K562 (cell line): ENCODE data around the gene GULP1. TPM values are rescaled to one million over a fixed set of nuclear protein-coding genes. Genes with fewer than 3 reads are reported as not detected.
"Not testable (repeated sequence)": the region's sequence is repeated elsewhere in the genome, so short reads cannot be mapped to it uniquely, and the experiment has no call there.

Source experiments
- ATAC-seq: fragments of 200-7000 bp; cut with Tn5 transposase; 3 replicates; pipeline ENCODE4 v1.9.1; 2020; ENCODE audit warnings: moderate library complexity
- BruUV-seq: library from RNA; stranded (reverse); fragments of 400-500 nt; replicated peaks from 2 replicates; lab custom pipeline; 2021; lab: Mats Ljungman, UMichigan
- CTCF ChIA-PET: fragments of 300-600 bp; formaldehyde crosslinking; extraction: SDS; loops from one replicate; lab custom pipeline; 2021; ENCODE audit warnings: low intra/inter-chr PET ratio; lab: Yijun Ruan, JAX
- POLR2A ChIA-PET: fragments of 300-600, 350-650 bp; sonication (Branson Sonifier 250); formaldehyde crosslinking; extraction: SDS; loops from one replicate; lab custom pipeline; 2021; ENCODE audit warnings: antibody characterized with exemption, inconsistent platforms; lab: Yijun Ruan, JAX
- DNase-seq, 4 experiments: peaks; one replicate each; pipeline versions ENCODE4 v3.0.0 to v3.0.0-alpha.2; 2011 to 2018; ENCODE audit warnings: low spot score in 3 of 4, mixed read lengths in 3 of 4; ENCODE audit errors: extremely low read depth in 1 of 4
- FAIRE-seq: peaks from 2 replicates; lab custom pipeline; 2011; peaks lifted over from hg19 to GRCh38; lab: Jason Lieb, UNC
- H2AFZ ChIP-seq: 2 replicates; pipeline ENCODE4 v1.6.0; 2011; ENCODE audit warnings: low read depth, low read length, control low read depth, inconsistent platforms
- H3K27ac ChIP-seq: fragments of 200-600 bp; 3 replicates; pipeline ENCODE4 v1.8.0; 2011; ENCODE audit warnings: low read depth, mild to moderate bottlenecking, control low read depth, inconsistent platforms, low read length, moderate library complexity, mixed read lengths; ENCODE audit errors: extremely low read depth
- H3K27me3 ChIP-seq, 2 experiments: fragments of 300-600 bp in 1 of 2; 2 replicates in 1 of 2; 3 replicates in 1 of 2; pipeline versions ENCODE4 v1.6.0 to v1.8.0; 2011; ENCODE audit warnings: inconsistent platforms in 2 of 2, low read length in 2 of 2, mild to moderate bottlenecking in 1 of 2, mixed read lengths in 1 of 2, moderate library complexity in 1 of 2; ENCODE audit not compliant: control insufficient read depth in 2 of 2, insufficient read depth in 2 of 2
- H3K36me3 ChIP-seq: fragments of 300-600 bp; 3 replicates; pipeline ENCODE4 v1.8.0; 2011; ENCODE audit warnings: mild to moderate bottlenecking, low read length, inconsistent platforms; ENCODE audit not compliant: control insufficient read depth, insufficient read depth
- H3K4me1 ChIP-seq, 2 experiments: fragments of 200-600 bp in 1 of 2; replicated peaks in 1 of 2; 2 replicates in 1 of 2; 3 replicates in 1 of 2; pipeline versions ENCODE4 v1.5.1 to v1.8.0; 2011; ENCODE audit warnings: inconsistent platforms in 2 of 2, low read length in 2 of 2, mild to moderate bottlenecking in 1 of 2, mixed read lengths in 1 of 2, moderate library complexity in 1 of 2; ENCODE audit not compliant: control insufficient read depth in 2 of 2, insufficient read depth in 2 of 2
- H3K4me2 ChIP-seq: 2 replicates; pipeline ENCODE4 v1.6.1; 2011; ENCODE audit warnings: low read length, control low read depth, inconsistent platforms, mixed read lengths; ENCODE audit not compliant: insufficient read depth
- H3K4me3 ChIP-seq: fragments of 200-600 bp; sonication (generic), shearing (Covaris generic); 2 replicates; pipeline ENCODE4 v1.5.1; 2016; ENCODE audit warnings: control low read depth, inconsistent platforms
- H3K79me2 ChIP-seq: fragments of 200-600 bp; 3 replicates; pipeline ENCODE4 v1.8.0; 2011; ENCODE audit warnings: low read length, inconsistent platforms; ENCODE audit not compliant: control insufficient read depth, insufficient read depth
- H3K9ac ChIP-seq, 2 experiments: 2 replicates each; pipeline versions ENCODE4 v1.6.0 to v1.6.1; 2011; ENCODE audit warnings: low read depth in 2 of 2, low read length in 2 of 2, control low read depth in 1 of 2, inconsistent platforms in 1 of 2, mild to moderate bottlenecking in 1 of 2, mixed read lengths in 1 of 2; ENCODE audit not compliant: insufficient read depth in 1 of 2
- H3K9me1 ChIP-seq: one replicate; pipeline ENCODE4 v1.6.0; 2011; ENCODE audit warnings: inconsistent platforms, mild to moderate bottlenecking, low read length, moderate library complexity; ENCODE audit not compliant: control insufficient read depth, insufficient read depth
- H3K9me3 ChIP-seq: replicated peaks from 2 replicates; pipeline ENCODE4 v1.5.1; 2011; ENCODE audit warnings: low read depth, low read length, inconsistent platforms; ENCODE audit not compliant: control insufficient read depth, insufficient read depth
- H4K20me1 ChIP-seq: replicated peaks from 2 replicates; pipeline ENCODE4 v1.6.1; 2011; ENCODE audit warnings: low read length, inconsistent platforms, mixed read lengths; ENCODE audit not compliant: control insufficient read depth, insufficient read depth
- AFF1 ChIP-seq, 2 experiments: fragments of 450-650 bp; IDR thresholded peaks; 2 replicates each; pipeline ENCODE4 v1.6.1; 2018; ENCODE audit warnings: mild to moderate bottlenecking in 2 of 2, low read depth in 1 of 2; ENCODE audit not compliant: partially characterized antibody in 2 of 2
- BCLAF1 ChIP-seq, 2 experiments: fragments of 450-650 bp in 1 of 2; IDR thresholded peaks; 2 replicates each; pipeline ENCODE4 v1.6.1; 2011 to 2017; ENCODE audit warnings: low read depth in 2 of 2, antibody characterized with exemption in 1 of 2, borderline replicate concordance in 1 of 2, low read length in 1 of 2, mild to moderate bottlenecking in 1 of 2, mixed read lengths in 1 of 2; ENCODE audit not compliant: control insufficient read depth in 1 of 2
- DLX4 ChIP-seq: fragments of 250-450 bp; sonication (Bioruptor Pico); IDR thresholded peaks from 2 replicates; pipeline ENCODE4 v1.6.1; 2021; ENCODE audit warnings: mild to moderate bottlenecking
- MIER1 ChIP-seq: fragments of 450-650 bp; IDR thresholded peaks from 2 replicates; pipeline ENCODE4 v1.6.1; 2016; ENCODE audit warnings: antibody characterized with exemption, mild to moderate bottlenecking, low read depth
- MLX ChIP-seq, 2 experiments: fragments of 450-650 bp in 1 of 2; sonication (generic) in 1 of 2; formaldehyde crosslinking; conservative IDR thresholded peaks; 2 replicates each; pipeline versions ENCODE4 v1.4.0 to v1.8.1; 2020 to 2022; ENCODE audit warnings: mild to moderate bottlenecking in 1 of 2, missing genetic modification reagents in 1 of 2
- POLR2AphosphoS2 ChIP-seq: IDR thresholded peaks from 2 replicates; pipeline ENCODE4 v1.6.1; 2012; ENCODE audit warnings: low read length, improper control_type of control experiment
- PTTG1 ChIP-seq: fragments of 450-650 bp; IDR thresholded peaks from 2 replicates; pipeline ENCODE4 v1.6.1; 2016; ENCODE audit warnings: low read depth, mild to moderate bottlenecking, missing genetic modification characterization, missing compliant biosample characterization
- RNF2 ChIP-seq: sonication (generic); IDR thresholded peaks from 2 replicates; pipeline ENCODE4 v1.6.1; 2016
- XRCC3 ChIP-seq: fragments of 450-650 bp; IDR thresholded peaks from 2 replicates; pipeline ENCODE4 v1.6.1; 2017; ENCODE audit warnings: mild to moderate bottlenecking, moderate library complexity
- ZNF583 ChIP-seq: fragments of 250-450 bp; sonication (Bioruptor Pico); IDR thresholded peaks from 2 replicates; pipeline ENCODE4 v1.4.0; 2020
- WGBS: fragments of 100-300 bp; shearing (Covaris generic); methylation state at CpG from one replicate; pipeline ENCODE4 v1.1.6; 2016; ENCODE audit warnings: low coverage, mixed read lengths; ENCODE audit not compliant: insufficient coverage; ENCODE audit errors: missing lambda C conversion rate; 5-methylcytosine and 5-hydroxymethylcytosine counted together
- in situ Hi-C: fragments of 300-500 bp; cut with MboI; formaldehyde crosslinking; loops from 4 replicates; pipeline ENCODE4 v1.15.0; 2018; ENCODE audit warnings: inconsistent platforms, mixed read lengths
- intact Hi-C: fragments of 100-400 bp; cut with micrococcal nuclease; formaldehyde crosslinking; loops from 2 replicates; pipeline ENCODE4 v1.14.2; 2022
- polyA plus RNA-seq, 8 experiments: library from polyadenylated mRNA; depleted of rRNA in 4 of 8; stranded (reverse) in 5 of 8; unstranded in 3 of 8; fragments of >200 nt; fragmentation: Nextera tagmentation in 2 of 8; fragmentation: Illumina TruSeq in 1 of 8; extraction: Ambion mirVana in 2 of 8; extraction: Trizol in 1 of 8; gene quantifications; 2 replicates each; pipeline versions ENCODE4 v1.2.1 to v1.2.3, GENCODE V29; 2011 to 2014; ENCODE audit warnings: inconsistent platforms in 1 of 8, missing spikeins in 1 of 8
- total RNA-seq, 7 experiments: library from RNA; depleted of rRNA in 6 of 7; stranded (reverse); fragments of >200 nt in 6 of 7; fragmentation: Illumina TruSeq in 2 of 7; extraction: Trizol in 2 of 7; gene quantifications; 2 replicates each; pipeline versions ENCODE4 v1.2.1 to v1.2.3, GENCODE V29; 2011 to 2021; ENCODE audit warnings: low replicate concordance in 1 of 7

Gene GULP1
- total and polyA plus RNA-seq, 9 of the 15 experiments (the other 6 are each of a cell fraction or from before 2014, with no cell fraction given) = 8.5 to 25.3 (median 19.5) TPM

- no peak for TF ChIP-seq ZNF583 (CRISPR knock-in tag)
- no peak for TF ChIP-seq POLR2AphosphoS2
- TF ChIP-seq DLX4 (CRISPR knock-in tag) = no peak
- no peak for TF ChIP-seq PTTG1 (tag)
- TF ChIP-seq AFF1 (IDR thresholded peaks at IDR 0.05; ENCODE audit: low read depth in 1 of 2, partially characterized antibody in 2 of 2) = no peak
- TF ChIP-seq BCLAF1 (IDR thresholded peaks at IDR 0.05; ENCODE audit: borderline replicate concordance in 1 of 2, control insufficient read depth in 1 of 2, low read depth in 2 of 2, low read length in 1 of 2) = no peak
- TF ChIP-seq RNF2 = no peak
- TF ChIP-seq MLX (CRISPR knock-in tag; conservative IDR thresholded peaks at IDR 0.05) = no peak
- no peak for TF ChIP-seq MIER1
- no peak for TF ChIP-seq XRCC3
- TF ChIP-seq, all 486 proteins: peak for 0
Measured at GRCh38 chr2:188557081-188557480, 265.4 kb downstream of the GULP1 start (continued).

GRCh38 chr2:188559455-188559854 lies 267.8 kb downstream of the GULP1 start:
- intact Hi-C loops, H3K79me2 ChIP-seq, H3K4me2 ChIP-seq, H2AFZ ChIP-seq, H3K9ac ChIP-seq, ATAC-seq, FAIRE-seq, H3K27ac ChIP-seq, H3K27me3 ChIP-seq, DNase-seq, H4K20me1 ChIP-seq, H3K9me3 ChIP-seq, CTCF ChIA-PET, H3K36me3 ChIP-seq, BruUV-seq, H3K4me3 ChIP-seq, H3K4me1 ChIP-seq, in situ Hi-C loops, POLR2A ChIA-PET, H3K9me1 ChIP-seq: not testable (repeated sequence)
- 86% methylated on average over 2 of the region's 2 CpGs for WGBS
